Right atrium auricular region (tissue), 2 donors: ENCODE data around the gene KRT4. TPM values are rescaled to one million over a fixed set of nuclear protein-coding genes. Genes with fewer than 3 reads are reported as not detected.

Experiments
- DNase-seq: peaks from one replicate; pipeline ENCODE4 v3.0.0-alpha.2; 2019; ENCODE audit warnings: low spot score
- H3K27ac ChIP-seq, 2 donors: fragments of 200-600 bp; sonication (generic); 1 replicate in 1 of 2; 2 replicates in 1 of 2; pipeline ENCODE4 v1.5.1; 2016 to 2019
- H3K27me3 ChIP-seq, 2 donors: fragments of 200-600 bp; sonication (generic); one replicate each; pipeline versions ENCODE4 v1.5.1 to v1.6.0; 2017 to 2019
- H3K36me3 ChIP-seq: fragments of 200-600 bp; sonication (generic); one replicate; pipeline ENCODE4 v1.5.1; 2016
- H3K4me1 ChIP-seq, 2 donors: fragments of 200-600 bp; sonication (generic); one replicate each; pipeline versions ENCODE4 v1.5.1 to v1.6.0; 2017 to 2019
- H3K4me3 ChIP-seq, 2 donors: fragments of 200-600 bp; sonication (generic); 1 replicate in 1 of 2; 2 replicates in 1 of 2; pipeline ENCODE4 v1.5.1; 2017 to 2019; ENCODE audit warnings: mild to moderate bottlenecking in 1 of 2, moderate library complexity in 1 of 2
- H3K9me3 ChIP-seq, 2 donors: fragments of 200-600 bp; sonication (generic); one replicate each; pipeline ENCODE4 v1.5.1; 2019
- CTCF ChIP-seq, 2 donors: fragments of 200-600 bp; sonication (generic); IDR thresholded peaks; one replicate each; pipeline ENCODE4 v1.5.1; 2019; ENCODE audit warnings: antibody characterized with exemption in 2 of 2
- total RNA-seq, 2 donors: library from RNA; depleted of rRNA; stranded (reverse); fragments of >200 nt; gene quantifications; one replicate each; pipeline ENCODE4 v1.1.0, GENCODE V29; 2016

The KRT4 gene
- total RNA-seq, 2 donors from 2014 or later: not detected

GRCh38 chr12:52788876-52789636 is 24.9 kb downstream of the KRT4 start:
- no peaks in the 10 kb centered on the region for H3K27me3 ChIP-seq
- H3K4me3 ChIP-seq: no peak overlapping the region

GRCh38 chr12:52788192-52788875 is 25.6 kb downstream of the KRT4 start:
- no peaks in the 10 kb centered on the region for H3K36me3 ChIP-seq
- peaks cover 0 to 9% of the 10 kb centered on the region in 2 donors for H3K4me1 ChIP-seq
- TF ChIP-seq CTCF (IDR thresholded peaks at IDR 0.05): no peak
- no peak for DNase-seq
- no peaks in the 10 kb centered on the region for H3K27me3 ChIP-seq
- no peak overlapping the region for H3K27ac ChIP-seq
- no peaks in the 10 kb centered on the region for H3K9me3 ChIP-seq
- no peak overlapping the region for H3K4me3 ChIP-seq

More at GRCh38 chr12:52788876-52789636, 24.9 kb downstream of the KRT4 start:
- no peak for DNase-seq
- H3K9me3 ChIP-seq: no peaks in the 10 kb centered on the region
- H3K27ac ChIP-seq: no peak overlapping the region
- no peak for TF ChIP-seq CTCF (IDR thresholded peaks at IDR 0.05)
- peaks cover 0 to 9% of the 10 kb centered on the region in 2 donors for H3K4me1 ChIP-seq
- H3K36me3 ChIP-seq: no peaks in the 10 kb centered on the region

GRCh38 chr12:52787324-52788191 is 26.4 kb downstream of the KRT4 start:
- H3K4me1 ChIP-seq: peaks cover 0 to 9% of the 10 kb centered on the region in 2 donors
- no peak for DNase-seq
- no peaks in the 10 kb centered on the region for H3K27me3 ChIP-seq
- H3K36me3 ChIP-seq: no peaks in the 10 kb centered on the region
- H3K27ac ChIP-seq: no peak overlapping the region
- no peak overlapping the region for H3K4me3 ChIP-seq
- H3K9me3 ChIP-seq: no peaks in the 10 kb centered on the region
- TF ChIP-seq CTCF (IDR thresholded peaks at IDR 0.05): no peak

GRCh38 chr12:52784909-52785308 is 29.0 kb downstream of the KRT4 start:
- Histone ChIP-seq H3K9me3 (no peaks in the 10 kb centered on the region), H3K36me3 (no peaks in the 10 kb centered on the region), H3K27me3 (no peaks in the 10 kb centered on the region), H3K4me3 (no peak overlapping the region), H3K27ac (no peak overlapping the region), H3K4me1 (peaks cover 0 to 3% of the 10 kb centered on the region in 2 donors)
- no peak for TF ChIP-seq CTCF (IDR thresholded peaks at IDR 0.05)
- DNase-seq: no peak

- no peak for TF ChIP-seq CTCF (IDR thresholded peaks at IDR 0.05)
- no peak for DNase-seq
- no peaks in the 10 kb centered on the region for H3K4me1 ChIP-seq
- no peaks in the 10 kb centered on the region for H3K27me3 ChIP-seq
- no peaks in the 10 kb centered on the region for H3K9me3 ChIP-seq
- no peak overlapping the region for H3K27ac ChIP-seq
- H3K4me3 ChIP-seq: no peak overlapping the region
- no peaks in the 10 kb centered on the region for H3K36me3 ChIP-seq
These were observed 30.2 kb downstream of the KRT4 start for GRCh38 chr12:52783563-52784316.
